RPMI8226 (cell line): ENCODE measurements around the gene GABRB1.
A peak's percentile ranks its signal among the peaks of the same experiment; 100 is the strongest.

Experiments used
- DNase-seq: peaks from one replicate; pipeline ENCODE4 v3.0.0-alpha.2; 2015

The GABRB1 gene

DNA sequence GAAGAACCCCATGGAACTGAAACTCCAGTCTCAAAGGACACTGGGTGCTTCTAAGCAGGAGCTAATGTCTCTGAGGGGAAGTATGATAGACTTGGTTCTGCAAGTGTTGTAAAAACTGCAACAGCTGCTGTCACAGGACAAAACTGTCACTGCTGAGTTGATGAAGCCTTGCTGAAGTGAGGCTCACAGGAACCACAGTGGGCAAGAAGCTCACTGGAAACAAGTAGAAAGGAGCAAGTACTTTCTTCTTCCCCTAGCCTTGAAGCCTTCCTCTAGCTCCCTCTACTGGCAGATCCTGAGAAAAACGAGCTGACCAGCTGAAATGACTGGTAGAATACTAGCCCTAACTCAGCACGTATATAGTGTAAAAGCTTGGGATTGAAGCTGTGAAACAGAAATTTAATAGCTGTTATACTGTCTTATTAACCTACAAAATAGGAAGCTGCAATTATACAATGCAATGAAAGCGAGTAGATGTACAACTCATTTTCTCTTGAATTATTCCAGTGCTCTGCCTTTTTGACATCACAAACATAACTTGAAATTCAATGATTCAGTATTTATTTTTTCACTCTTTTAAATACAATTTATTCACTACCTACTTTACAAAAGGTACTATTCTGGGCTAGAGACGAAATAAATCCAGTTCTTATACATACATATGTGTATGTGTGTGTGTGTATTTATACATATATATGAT lies 91.4 kb downstream of the GABRB1 start:
- DNase-seq, result peak; percentile 59

DNA sequence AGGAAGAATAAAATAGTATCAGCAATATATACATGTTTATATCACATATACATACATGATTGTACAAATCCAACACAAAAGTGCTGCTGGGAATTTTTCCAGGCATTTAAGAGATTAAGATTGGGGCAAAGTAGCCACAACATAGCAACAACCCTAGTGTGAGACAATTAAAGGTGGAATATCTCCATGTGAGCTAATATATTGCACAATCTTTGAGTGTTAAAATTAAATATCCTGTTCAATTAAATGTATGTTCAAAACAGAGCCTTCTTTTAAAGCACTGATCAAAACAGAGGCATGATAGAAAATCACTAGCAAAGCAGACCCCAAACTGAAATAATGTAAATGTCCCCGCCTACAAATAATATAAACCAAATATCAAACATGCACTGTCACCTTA lies 97.6 kb downstream of the GABRB1 start:
- no peak for DNase-seq

DNA sequence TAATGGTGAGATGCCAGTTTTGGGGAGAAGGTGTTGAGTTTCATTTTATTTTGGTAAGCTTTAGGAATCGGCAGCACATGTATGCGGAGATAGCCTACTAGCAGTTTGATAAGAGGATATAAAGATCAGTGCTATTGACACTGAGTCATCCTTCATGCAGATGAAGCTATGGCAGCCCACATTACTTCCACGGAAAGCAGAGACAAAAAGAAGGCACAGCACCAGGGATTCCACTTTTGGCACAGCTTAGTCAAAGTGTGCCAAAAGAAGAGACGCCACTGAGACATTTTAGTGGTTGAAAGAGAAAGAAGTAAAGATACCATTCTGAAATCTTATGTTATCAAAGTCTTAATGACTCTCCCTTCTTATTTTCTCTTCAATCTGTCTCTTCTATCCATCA lies 103.8 kb downstream of the GABRB1 start:
- no peak for DNase-seq

DNA sequence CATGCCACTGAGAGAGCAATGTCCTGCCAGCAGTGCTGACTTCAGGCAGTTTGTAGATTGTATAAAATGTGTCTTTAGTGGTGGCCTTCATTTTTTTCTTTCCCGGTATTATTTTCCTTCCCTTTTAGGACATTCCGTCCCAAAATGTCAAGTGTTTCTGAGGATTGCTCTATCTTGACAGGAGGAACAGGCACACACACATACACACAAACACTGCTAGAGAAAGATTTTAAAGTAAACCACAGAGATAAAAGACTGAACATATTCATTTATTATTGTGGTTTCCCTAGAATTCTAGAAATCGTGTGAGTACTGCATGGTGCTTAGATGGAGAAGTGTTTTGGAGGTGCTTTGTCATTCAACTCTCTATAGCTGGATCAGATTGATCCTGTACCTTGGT lies 111.9 kb downstream of the GABRB1 start:
- no peak for DNase-seq

DNA sequence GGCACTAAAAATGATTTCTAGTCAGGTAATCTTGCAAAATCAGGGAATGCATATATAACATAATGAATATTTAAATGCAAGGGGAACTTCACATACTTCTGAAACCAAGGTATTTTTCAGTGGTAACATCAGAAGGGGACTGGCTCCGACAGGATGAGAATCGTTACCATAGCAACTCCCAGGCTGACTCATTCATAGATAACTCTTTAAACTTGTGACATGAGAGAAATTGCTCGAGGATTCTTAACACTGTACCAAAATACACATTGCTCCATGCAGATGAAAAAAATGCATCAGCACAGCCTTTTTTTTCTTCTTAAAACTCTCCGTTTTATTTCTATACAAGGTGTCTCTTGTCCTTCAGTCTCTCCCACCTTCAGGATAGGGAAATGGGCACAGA lies 114.3 kb downstream of the GABRB1 start:
- DNase-seq, result no peak

DNA sequence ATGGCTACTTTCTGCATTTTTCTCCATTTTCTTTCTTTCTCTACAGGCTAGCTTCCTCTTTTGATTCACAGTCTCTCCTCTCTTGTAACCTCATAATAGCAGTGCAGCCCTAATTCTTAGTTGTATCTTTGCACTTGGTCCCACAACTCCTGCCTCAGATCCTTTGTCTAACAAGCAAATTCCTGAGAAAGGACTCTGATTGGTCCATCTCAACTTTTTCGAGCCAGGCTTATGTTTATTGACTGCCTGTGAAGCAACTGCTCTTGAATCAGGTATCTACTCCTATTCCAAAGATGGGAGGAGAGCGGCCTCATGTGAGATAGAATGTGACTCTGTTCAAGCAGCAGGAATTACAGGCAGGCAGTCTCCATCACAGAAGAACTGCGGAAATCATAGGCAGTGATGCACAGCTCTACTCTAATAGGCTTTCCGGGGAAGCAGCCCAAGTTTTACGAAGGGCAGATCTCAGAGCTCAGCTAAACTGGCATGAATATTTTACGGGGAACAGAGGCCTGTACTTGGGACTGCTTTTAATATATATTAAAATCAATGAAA lies 123.5 kb downstream of the GABRB1 start:
- DNase-seq, result no peak

GRCh38 chr4:47155919-47156318 lies 124.6 kb downstream of the GABRB1 start:
- no peak for DNase-seq

- no peak for DNase-seq
These were observed 128.7 kb downstream of the GABRB1 start for GRCh38 chr4:47160095-47160494.

- no peak for DNase-seq
These were observed 136.0 kb downstream of the GABRB1 start for GRCh38 chr4:47167081-47168035.

GRCh38 chr4:47184083-47184482 lies 152.7 kb downstream of the GABRB1 start:
- no peak for DNase-seq

DNA sequence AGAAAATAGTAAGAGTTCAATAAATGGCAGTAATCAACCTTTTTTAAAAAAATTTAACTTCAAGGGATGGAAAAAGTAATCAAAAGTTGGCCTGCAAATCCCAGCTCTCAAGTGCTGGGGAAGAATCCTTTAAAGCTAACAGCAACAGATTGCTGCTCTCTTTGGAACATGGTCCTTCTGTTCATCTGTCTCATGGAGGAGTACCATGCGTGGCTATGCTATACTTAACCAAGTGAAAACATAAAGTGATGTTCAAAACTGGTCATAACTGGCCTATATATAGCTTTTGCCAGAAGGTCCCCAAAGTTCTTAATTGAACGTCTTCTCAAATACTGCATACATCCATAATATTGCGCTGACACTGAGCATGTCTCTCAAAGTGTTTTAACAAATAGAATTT lies 154.4 kb downstream of the GABRB1 start:
- no peak for DNase-seq

- no peak for DNase-seq
These were observed 156.2 kb downstream of the GABRB1 start for GRCh38 chr4:47187608-47188007.

- no peak for DNase-seq
These were observed 161.8 kb downstream of the GABRB1 start for GRCh38 chr4:47193179-47193578.

DNA sequence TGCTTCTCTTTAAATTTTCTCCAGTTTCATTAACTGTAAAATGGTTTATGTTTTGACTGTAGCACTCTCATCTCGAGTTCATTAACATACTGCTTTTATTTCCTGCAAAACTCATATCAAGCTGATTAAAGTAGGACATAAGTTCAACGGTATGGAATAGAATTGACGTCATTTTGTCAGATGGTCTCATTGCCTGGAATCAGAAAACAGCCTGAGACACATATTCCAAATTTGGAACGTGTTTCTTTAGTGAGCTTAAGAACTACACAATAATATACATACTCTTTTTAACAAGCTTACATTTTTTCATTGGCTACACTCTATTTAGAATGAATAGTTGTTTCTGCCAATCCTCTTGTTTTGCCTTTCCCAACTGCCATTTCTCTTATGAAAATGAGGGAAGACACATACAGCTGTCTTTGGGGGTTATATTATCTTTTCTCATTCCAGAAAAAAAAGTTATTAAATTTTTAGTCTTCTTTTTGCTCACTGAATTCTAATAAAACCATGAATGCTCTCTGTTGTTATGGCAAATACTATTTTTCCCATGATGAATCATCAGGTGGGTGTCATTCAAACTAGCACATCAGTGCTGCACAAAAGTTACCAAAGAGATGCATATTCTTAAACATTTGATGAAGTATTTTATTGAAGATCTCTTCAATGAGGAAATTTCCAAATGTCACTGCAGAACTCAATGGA lies 162.8 kb downstream of the GABRB1 start:
- DNase-seq, result no peak

GRCh38 chr4:47195706-47196105 lies 164.3 kb downstream of the GABRB1 start:
- no peak for DNase-seq

- no peak for DNase-seq
These were observed 167.4 kb downstream of the GABRB1 start for GRCh38 chr4:47198791-47199190.

- no peak for DNase-seq
These were observed 172.2 kb downstream of the GABRB1 start for GRCh38 chr4:47203593-47203992.

DNA sequence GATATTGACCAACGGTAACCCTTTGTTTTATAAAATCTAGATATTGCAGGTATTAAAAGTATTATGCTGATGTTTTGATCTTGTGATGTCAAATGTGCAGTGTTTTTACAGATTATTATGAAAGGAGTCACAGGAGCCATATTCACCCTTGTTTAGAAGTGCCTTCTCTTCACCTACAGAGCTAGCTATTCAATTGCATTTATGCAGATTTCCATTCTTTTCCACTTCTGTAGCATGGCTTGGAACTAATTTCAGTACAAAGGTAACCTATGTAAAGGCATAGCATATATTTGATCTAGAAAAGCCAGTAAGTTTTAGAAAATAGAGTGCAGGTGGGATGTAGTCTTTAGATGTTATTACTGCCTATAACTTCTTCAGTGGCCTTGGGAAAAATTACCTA lies 176.2 kb downstream of the GABRB1 start:
- no peak for DNase-seq

DNA sequence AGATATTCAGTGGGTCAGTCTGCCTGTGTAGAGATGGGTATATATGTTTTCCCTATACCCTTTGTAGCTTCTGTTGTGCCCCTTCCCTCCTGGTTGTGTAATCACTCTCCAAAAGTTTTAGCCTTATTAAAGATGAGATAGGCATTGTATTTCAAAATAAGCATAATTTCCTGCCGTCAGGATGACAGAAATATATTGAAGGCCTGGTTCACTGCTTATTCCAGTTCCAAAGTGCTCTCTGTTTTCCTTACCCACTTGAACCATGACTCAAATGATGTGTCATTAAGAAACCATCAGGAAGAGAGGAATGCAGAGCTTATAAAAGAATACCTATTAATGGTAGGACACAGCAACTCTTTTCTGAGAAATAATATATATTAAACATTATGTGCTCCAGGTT lies 178.5 kb downstream of the GABRB1 start:
- DNase-seq, result no peak

DNA sequence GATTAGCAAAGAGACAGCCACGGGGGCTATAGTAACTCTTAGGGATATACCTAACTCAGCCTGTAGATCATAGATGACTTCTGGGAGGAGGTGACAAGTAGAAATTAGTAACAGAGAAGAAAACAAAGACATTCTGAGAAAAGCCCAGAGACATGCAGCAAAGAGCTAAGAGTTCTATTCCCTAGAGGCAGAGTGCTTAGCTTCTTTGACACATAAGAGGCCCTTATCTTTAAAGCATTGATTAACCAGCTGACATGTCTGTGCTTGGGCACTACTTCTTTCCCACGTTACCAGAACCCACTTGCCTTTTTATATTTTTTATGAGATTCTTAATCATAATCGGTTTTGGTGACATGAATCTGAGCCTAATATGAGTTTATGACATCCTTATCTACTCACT lies 179.5 kb downstream of the GABRB1 start:
- DNase-seq, result no peak

GRCh38 chr4:47213106-47213505 lies 181.7 kb downstream of the GABRB1 start:
- no peak for DNase-seq

DNA sequence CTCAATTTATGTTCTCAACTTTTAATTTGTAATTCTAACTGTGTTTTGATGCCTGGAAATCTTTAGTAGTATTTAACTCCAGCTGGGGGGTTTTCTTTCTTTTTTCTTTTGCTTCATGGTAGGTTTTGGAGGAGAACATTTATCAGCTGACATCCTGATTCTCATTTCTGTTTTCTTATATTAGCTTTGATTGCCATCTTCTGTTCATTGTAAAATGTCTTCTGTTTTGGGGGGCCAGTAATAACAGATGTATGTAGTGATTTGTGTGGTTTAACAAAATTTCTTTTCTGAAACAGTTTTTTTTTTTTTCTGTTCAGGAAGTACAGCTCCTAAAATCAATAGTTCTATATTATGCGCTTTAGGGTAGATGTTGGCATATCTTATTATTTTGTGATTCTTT lies 182.2 kb downstream of the GABRB1 start:
- no peak for DNase-seq

DNA sequence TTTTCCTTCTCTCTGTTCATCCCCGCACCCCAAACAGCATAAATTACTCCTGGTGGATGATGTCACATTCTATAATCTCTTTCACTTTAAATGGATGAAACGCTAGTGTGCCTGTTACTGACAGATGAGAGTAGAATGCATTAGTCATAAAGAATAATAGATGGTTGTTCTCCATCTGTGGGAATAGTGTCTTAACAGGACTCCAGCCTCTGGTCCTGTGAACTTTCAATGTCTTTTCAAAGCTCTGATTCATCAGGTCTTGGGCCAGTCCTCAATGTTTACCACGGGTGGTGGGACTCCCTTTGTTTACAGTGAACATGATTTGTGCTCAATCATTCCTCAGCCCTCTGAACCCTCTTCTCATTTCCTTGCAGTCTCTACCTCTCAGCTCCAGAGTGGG lies 182.6 kb downstream of the GABRB1 start:
- no peak for DNase-seq
